Astrocyte of the spinal cord (primary cell): Measurements from ENCODE around the gene SMIM38.

Source experiments
- DNase-seq: peaks from one replicate; pipeline ENCODE4 v3.0.0; 2011; ENCODE audit warnings: low read depth, low spot score
- H3K4me3 ChIP-seq: 2 replicates; pipeline ENCODE4 v1.5.1; 2011; ENCODE audit warnings: low read depth, mild to moderate bottlenecking, low read length, moderate library complexity
- CTCF ChIP-seq: IDR thresholded peaks from 2 replicates; pipeline ENCODE4 v1.5.1; 2012; ENCODE audit warnings: low read depth, mild to moderate bottlenecking, low read length, inconsistent platforms
- in situ Hi-C: cut with HindIII; loops from 2 replicates; pipeline ENCODE4 v1.10.0; 2017; ENCODE audit warnings: low sequenced_read_pairs

SMIM38 gene

GRCh38 chr11:69110451-69110850 is 45.3 kb upstream of the SMIM38 start:
- no peak overlapping the region for H3K4me3 ChIP-seq
- DNase-seq = no peak
- in situ Hi-C loops = loop anchor here (25.0 kb wide), 1 partner anchor 552 kb away; no protein-coding TSS in a partner anchor
- no peak for TF ChIP-seq CTCF

- H3K4me3 ChIP-seq = no peak overlapping the region
- in situ Hi-C loops = loop anchor here (25.0 kb wide), 1 partner anchor 550 kb away; no protein-coding TSS in a partner anchor
- no peak for DNase-seq
- TF ChIP-seq CTCF = no peak
Observed at GRCh38 chr11:69111624-69112542, 43.9 kb upstream of the SMIM38 start.

GRCh38 chr11:69113226-69113625 is 42.5 kb upstream of the SMIM38 start:
- no peak overlapping the region for H3K4me3 ChIP-seq
- in situ Hi-C loops = loop anchor here (25.0 kb wide), 1 partner anchor 549 kb away; no protein-coding TSS in a partner anchor
- TF ChIP-seq CTCF = no peak
- no peak for DNase-seq

GRCh38 chr11:69113646-69114340 is 41.9 kb upstream of the SMIM38 start:
- in situ Hi-C loops = loop anchor here (25.0 kb wide), 1 partner anchor 549 kb away; no protein-coding TSS in a partner anchor
- DNase-seq = no peak
- no peak overlapping the region for H3K4me3 ChIP-seq
- TF ChIP-seq CTCF = no peak

GRCh38 chr11:69114362-69114761 is 41.4 kb upstream of the SMIM38 start:
- no peak overlapping the region for H3K4me3 ChIP-seq
- in situ Hi-C loops = loop anchor here (25.0 kb wide), 1 partner anchor 548 kb away; no protein-coding TSS in a partner anchor

More at GRCh38 chr11:69114362-69114761, 41.4 kb upstream of the SMIM38 start:
- no peak for TF ChIP-seq CTCF
- no peak for DNase-seq
